Neural crest cell (in vitro differentiated cells): ENCODE measurements around the gene ZNF91. TPM values are rescaled to one million over a fixed set of nuclear protein-coding genes. Genes with fewer than 3 reads are reported as not detected.
A peak's percentile ranks its signal among the peaks of the same experiment; 100 is the strongest.
"Not testable (repeated sequence)": the region's sequence is repeated elsewhere in the genome, so short reads cannot be mapped to it uniquely, and the experiment has no call there.

Experiments
- DNase-seq: peaks from one replicate; pipeline ENCODE4 v3.0.0; 2021; ENCODE audit warnings: low read depth, mixed read lengths, low spot score
- H3K27ac Mint-ChIP-seq: one replicate; pipeline ENCODE4 v1.8.0; 2021; ENCODE audit warnings: mild to moderate bottlenecking, mixed read lengths; ENCODE audit not compliant: unreplicated experiment
- H3K27me3 Mint-ChIP-seq: 2 replicates; pipeline ENCODE4 v1.8.0; 2021; ENCODE audit warnings: low read depth, mild to moderate bottlenecking, mixed read lengths
- H3K36me3 Mint-ChIP-seq: 2 replicates; pipeline ENCODE4 v1.8.0; 2021; ENCODE audit warnings: low read depth, mild to moderate bottlenecking, mixed read lengths
- H3K4me1 Mint-ChIP-seq: 2 replicates; pipeline ENCODE4 v1.8.0; 2021; ENCODE audit warnings: mixed read lengths
- H3K4me3 Mint-ChIP-seq: one replicate; pipeline ENCODE4 v1.8.0; 2021; ENCODE audit warnings: mild to moderate bottlenecking, mixed read lengths
- H3K9me3 Mint-ChIP-seq: 2 replicates; pipeline ENCODE4 v1.8.0; 2021; ENCODE audit warnings: mixed read lengths
- CTCF ChIP-seq: fragments of 200-600 bp; sonication (generic); conservative IDR thresholded peaks from 2 replicates; pipeline ENCODE4 v1.5.0; 2021; ENCODE audit warnings: antibody characterized with exemption, mild to moderate bottlenecking
- total RNA-seq: library from RNA; stranded (reverse); gene quantifications from 2 replicates; pipeline ENCODE4 v1.2.1, GENCODE V29; 2021

ZNF91 gene
- total RNA-seq, 1 donor from 2014 or later = 73.7 TPM

- peaks cover 77% of the 10 kb centered on the region for H3K36me3 Mint-ChIP-seq
These were observed 18.0 kb downstream of the ZNF91 start for GRCh38 chr19:23377276-23377675.

GRCh38 chr19:23366437-23366836 is 28.8 kb downstream of the ZNF91 start:
- no peak overlapping the region for H3K4me3 Mint-ChIP-seq
- TF ChIP-seq CTCF = no peak
- H3K9me3 Mint-ChIP-seq = peaks cover 7% of the 10 kb centered on the region
- H3K4me1 Mint-ChIP-seq = no peaks in the 10 kb centered on the region
- no peak overlapping the region for H3K27ac Mint-ChIP-seq
- peaks cover 64% of the 10 kb centered on the region for H3K36me3 Mint-ChIP-seq
- no peak for DNase-seq
- no peaks in the 10 kb centered on the region for H3K27me3 Mint-ChIP-seq

More at GRCh38 chr19:23377276-23377675, 18.0 kb downstream of the ZNF91 start:
- H3K9me3 Mint-ChIP-seq = peaks cover 20% of the 10 kb centered on the region
- TF ChIP-seq CTCF = no peak
- no peaks in the 10 kb centered on the region for H3K4me1 Mint-ChIP-seq
- H3K4me3 Mint-ChIP-seq = no peak overlapping the region
- DNase-seq = no peak
- H3K27ac Mint-ChIP-seq = no peak overlapping the region
- H3K27me3 Mint-ChIP-seq = no peaks in the 10 kb centered on the region

GRCh38 chr19:23366031-23366430 is 29.2 kb downstream of the ZNF91 start:
- not testable (repeated sequence) for H3K9me3 Mint-ChIP-seq, H3K4me3 Mint-ChIP-seq, H3K27me3 Mint-ChIP-seq, H3K27ac Mint-ChIP-seq, DNase-seq, H3K4me1 Mint-ChIP-seq
- H3K36me3 Mint-ChIP-seq = peaks cover 64% of the 10 kb centered on the region

- no peaks in the 10 kb centered on the region for H3K27me3 Mint-ChIP-seq
- no peak overlapping the region for H3K4me3 Mint-ChIP-seq
- H3K27ac Mint-ChIP-seq = no peak overlapping the region
- no peak for TF ChIP-seq CTCF
- H3K36me3 Mint-ChIP-seq = peaks cover 64% of the 10 kb centered on the region
- no peak for DNase-seq
- no peaks in the 10 kb centered on the region for H3K4me1 Mint-ChIP-seq
- peaks cover 5% of the 10 kb centered on the region for H3K9me3 Mint-ChIP-seq
These were observed 30.0 kb downstream of the ZNF91 start for GRCh38 chr19:23365222-23365621.

- Mint-ChIP-seq H3K9me3 (peaks cover 20% of the 10 kb centered on the region), H3K36me3 (peaks cover 72% of the 10 kb centered on the region)
- not testable (repeated sequence) for H3K4me1 Mint-ChIP-seq, DNase-seq, H3K27ac Mint-ChIP-seq, H3K4me3 Mint-ChIP-seq, H3K27me3 Mint-ChIP-seq
These were observed 33.4 kb downstream of the ZNF91 start for GRCh38 chr19:23361843-23362242.

GRCh38 chr19:23351806-23352205 is 43.5 kb downstream of the ZNF91 start:
- DNase-seq = no peak
- TF ChIP-seq CTCF = no peak
- peaks cover 56% of the 10 kb centered on the region for H3K9me3 Mint-ChIP-seq
- no peak overlapping the region for H3K27ac Mint-ChIP-seq
- no peaks in the 10 kb centered on the region for H3K4me1 Mint-ChIP-seq
- no peak overlapping the region for H3K4me3 Mint-ChIP-seq
- peaks cover 96% of the 10 kb centered on the region for H3K36me3 Mint-ChIP-seq
- H3K27me3 Mint-ChIP-seq = peaks cover 2% of the 10 kb centered on the region

GRCh38 chr19:23346696-23347095 is 48.6 kb downstream of the ZNF91 start:
- no peak for TF ChIP-seq CTCF
- Mint-ChIP-seq H3K4me1 (no peaks in the 10 kb centered on the region), H3K27ac (no peak overlapping the region), H3K4me3 (peak overlapping the region; percentile 19), H3K27me3 (no peaks in the 10 kb centered on the region), H3K9me3 (peaks cover 51% of the 10 kb centered on the region), H3K36me3 (peaks cover 96% of the 10 kb centered on the region)
- DNase-seq = no peak
